GM18526 (cell line): ENCODE measurements around the gene DHRS7C.

Experiments used
- POLR2A ChIP-seq: IDR thresholded peaks from 3 replicates; pipeline ENCODE4 v1.6.1; 2011; ENCODE audit not compliant: insufficient read length; ENCODE audit errors: extremely low read depth

Gene DHRS7C

DNA sequence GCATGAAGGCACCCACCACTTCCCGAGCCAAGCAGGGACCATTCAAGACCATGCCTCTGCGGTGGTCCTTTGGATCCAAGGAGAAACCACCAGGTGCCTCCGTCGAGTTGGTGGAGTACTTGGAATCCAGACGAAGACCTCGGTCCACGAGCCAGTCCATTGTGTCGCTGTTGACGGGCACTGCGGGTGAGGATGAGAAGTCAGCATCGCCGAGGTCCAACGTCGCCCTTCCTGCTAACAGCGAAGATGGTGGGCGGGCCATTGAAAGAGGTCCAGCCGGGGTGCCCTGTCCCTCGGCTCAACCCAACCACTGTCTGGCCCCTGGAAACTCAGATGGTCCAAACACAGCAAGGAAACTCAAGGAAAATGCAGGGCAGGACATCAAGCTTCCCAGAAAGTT is 63.4 kb downstream of the DHRS7C start:
- TF ChIP-seq POLR2A, result no peak

DNA sequence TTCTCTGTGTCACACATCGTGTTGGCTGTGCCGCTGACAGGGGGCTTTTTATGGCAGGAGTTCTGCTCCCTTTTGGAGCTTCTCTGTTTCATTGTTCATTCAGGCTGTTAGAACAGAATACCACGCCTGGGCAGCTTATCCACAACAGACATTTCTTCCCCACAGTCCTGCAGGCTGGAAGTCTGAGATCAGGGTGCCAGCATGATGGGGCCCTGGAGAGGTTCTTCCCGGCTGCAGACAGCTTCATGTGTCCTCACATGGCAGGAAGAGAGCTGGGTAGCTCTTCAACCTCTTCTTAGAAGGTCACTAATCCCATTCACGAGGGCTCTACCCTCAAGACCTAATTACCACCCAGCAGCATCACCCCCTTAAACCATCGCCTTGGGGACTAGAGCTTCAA is 65.1 kb downstream of the DHRS7C start:
- no peak for TF ChIP-seq POLR2A

DNA sequence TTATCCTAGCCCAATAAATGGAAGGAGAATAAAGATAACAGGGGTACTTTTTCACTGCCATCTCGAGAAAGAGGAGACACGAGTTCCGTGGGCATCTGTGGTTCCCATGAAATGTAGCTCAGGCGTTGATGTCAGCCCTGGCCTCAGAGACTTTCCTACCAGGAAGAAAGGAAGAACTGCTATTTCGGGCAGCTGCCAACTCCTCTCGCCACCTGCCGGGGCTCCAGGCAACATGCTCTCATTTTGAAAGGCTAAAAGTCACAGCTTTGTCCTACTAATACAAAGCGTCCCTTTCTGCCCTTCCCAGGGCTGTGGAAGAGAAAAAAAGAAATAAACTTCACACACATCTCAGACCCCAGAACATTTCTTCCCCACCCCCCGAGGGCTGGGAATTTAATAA is 65.8 kb downstream of the DHRS7C start:
- no peak for TF ChIP-seq POLR2A
